ENCODE measurements around the gene AMZ1.

The AMZ1 gene

GRCh38 chr7:2730846-2731770 is 43.1 kb downstream of the AMZ1 start:
- H3K4me1 ChIP-seq (ENCODE audit: insufficient read depth, low read length): peaks cover 37% of the 10 kb centered on the region
- no peak for TF ChIP-seq CTCF (IDR thresholded peaks at IDR 0.05; ENCODE audit: borderline replicate concordance, extremely low read depth, low read length, poor library complexity, severe bottlenecking)
- TF ChIP-seq EZH2 (IDR thresholded peaks at IDR 0.05; ENCODE audit: borderline replicate concordance, low read depth, low read length, severe bottlenecking): no peak
- no peaks in the 10 kb centered on the region for H3K9me3 ChIP-seq (ENCODE audit: insufficient read depth, low read length, severe bottlenecking)
- H3K79me2 ChIP-seq (ENCODE audit: insufficient read depth, low read length): peaks cover 12% of the 10 kb centered on the region; the same call in 1 of the 2 replicates
- H3K4me2 ChIP-seq (ENCODE audit: insufficient read depth, low read length): no peak overlapping the region
- no peak for DNase-seq
- H3K27me3 ChIP-seq (ENCODE audit: insufficient read depth, low read length, poor library complexity): no peaks in the 10 kb centered on the region
- peaks cover 34% of the 10 kb centered on the region for H3K36me3 ChIP-seq (ENCODE audit: insufficient read depth, low read length)
- H2AFZ ChIP-seq (ENCODE audit: low read depth, low read length): no peak overlapping the region
- no peak overlapping the region for H3K9ac ChIP-seq (ENCODE audit: low read depth, low read length)
- H4K20me1 ChIP-seq (ENCODE audit: insufficient read depth, low read length): no peaks in the 10 kb centered on the region
- no peak for ATAC-seq (ENCODE audit: insufficient read depth, low read depth)
- no peak overlapping the region for H3K4me3 ChIP-seq (ENCODE audit: low read depth in 1 of 2, low read length in 2 of 2)
- peak overlapping the region; percentile 7 for H3K27ac ChIP-seq (ENCODE audit: low read length)

GRCh38 chr7:2732388-2732787 is 44.4 kb downstream of the AMZ1 start:
- H4K20me1 ChIP-seq (ENCODE audit: insufficient read depth, low read length): no peaks in the 10 kb centered on the region
- H3K79me2 ChIP-seq (ENCODE audit: insufficient read depth, low read length): peaks cover 21% of the 10 kb centered on the region; the same call in 1 of the 2 replicates
- ATAC-seq (ENCODE audit: insufficient read depth, low read depth) (no peak), DNase-seq (no peak)
- H3K9ac ChIP-seq (ENCODE audit: low read depth, low read length): no peak overlapping the region
- TF ChIP-seq CTCF (IDR thresholded peaks at IDR 0.05; ENCODE audit: borderline replicate concordance, extremely low read depth, low read length, poor library complexity, severe bottlenecking) (no peak), EZH2 (IDR thresholded peaks at IDR 0.05; ENCODE audit: borderline replicate concordance, low read depth, low read length, severe bottlenecking) (no peak)
- H3K9me3 ChIP-seq (ENCODE audit: insufficient read depth, low read length, severe bottlenecking): no peaks in the 10 kb centered on the region
- no peak overlapping the region for H3K4me3 ChIP-seq (ENCODE audit: low read depth in 1 of 2, low read length in 2 of 2)
- H3K4me2 ChIP-seq (ENCODE audit: insufficient read depth, low read length): no peak overlapping the region
- no peaks in the 10 kb centered on the region for H3K27me3 ChIP-seq (ENCODE audit: insufficient read depth, low read length, poor library complexity)
- H3K27ac ChIP-seq (ENCODE audit: low read length): peak overlapping the region; percentile 90
- no peak overlapping the region for H2AFZ ChIP-seq (ENCODE audit: low read depth, low read length)
- H3K36me3 ChIP-seq (ENCODE audit: insufficient read depth, low read length): peaks cover 25% of the 10 kb centered on the region
- H3K4me1 ChIP-seq (ENCODE audit: insufficient read depth, low read length): peaks cover 46% of the 10 kb centered on the region

- peak overlapping the region; percentile 90 for H3K27ac ChIP-seq (ENCODE audit: low read length)
- ATAC-seq (ENCODE audit: insufficient read depth, low read depth) (no peak), DNase-seq (no peak)
- H3K79me2 ChIP-seq (ENCODE audit: insufficient read depth, low read length): peaks cover 21% of the 10 kb centered on the region; the same call in 1 of the 2 replicates
- H3K4me3 ChIP-seq (ENCODE audit: low read depth in 1 of 2, low read length in 2 of 2): no peak overlapping the region
- TF ChIP-seq EZH2 (IDR thresholded peaks at IDR 0.05; ENCODE audit: borderline replicate concordance, low read depth, low read length, severe bottlenecking) (no peak), CTCF (IDR thresholded peaks at IDR 0.05; ENCODE audit: borderline replicate concordance, extremely low read depth, low read length, poor library complexity, severe bottlenecking) (no peak)
- no peak overlapping the region for H2AFZ ChIP-seq (ENCODE audit: low read depth, low read length)
- H4K20me1 ChIP-seq (ENCODE audit: insufficient read depth, low read length): no peaks in the 10 kb centered on the region
- no peak overlapping the region for H3K9ac ChIP-seq (ENCODE audit: low read depth, low read length)
- H3K4me2 ChIP-seq (ENCODE audit: insufficient read depth, low read length): no peak overlapping the region
- H3K9me3 ChIP-seq (ENCODE audit: insufficient read depth, low read length, severe bottlenecking): no peaks in the 10 kb centered on the region
- no peaks in the 10 kb centered on the region for H3K27me3 ChIP-seq (ENCODE audit: insufficient read depth, low read length, poor library complexity)
- peaks cover 24% of the 10 kb centered on the region for H3K36me3 ChIP-seq (ENCODE audit: insufficient read depth, low read length)
- H3K4me1 ChIP-seq (ENCODE audit: insufficient read depth, low read length): peaks cover 46% of the 10 kb centered on the region
These were observed 45.1 kb downstream of the AMZ1 start for GRCh38 chr7:2732959-2733584.
